NB4 (cell line): ENCODE results near the gene KRT80.
A peak's percentile ranks its signal among the peaks of the same experiment; 100 is the strongest.

Experiments used
- DNase-seq: peaks from one replicate; pipeline ENCODE4 v3.0.0; 2010; ENCODE audit warnings: low read depth
- H3K4me3 ChIP-seq: one replicate; pipeline ENCODE4 v1.5.1; 2011; ENCODE audit warnings: mild to moderate bottlenecking, low read depth, low read length, moderate library complexity
- CTCF ChIP-seq: IDR thresholded peaks from one replicate; pipeline ENCODE4 v1.5.1; 2012; ENCODE audit warnings: low read depth, low read length
- MAX ChIP-seq: IDR thresholded peaks from 2 replicates; pipeline ENCODE4 v1.6.1; 2011; ENCODE audit warnings: low read depth, low read length
- MYC ChIP-seq: IDR thresholded peaks from 2 replicates; pipeline ENCODE4 v1.6.1; 2011; ENCODE audit warnings: low read depth, low read length
- POLR2A ChIP-seq: IDR thresholded peaks from 2 replicates; pipeline ENCODE4 v1.6.1; 2011; ENCODE audit warnings: mild to moderate bottlenecking; ENCODE audit not compliant: insufficient read length; ENCODE audit errors: extremely low read depth

KRT80 gene

GRCh38 chr12:52224151-52224550, 32.3 kb upstream of the KRT80 start:
- H3K4me3 ChIP-seq: no peak overlapping the region
- no peak for DNase-seq
- TF ChIP-seq MAX (no peak), MYC (no peak), CTCF (no peak), POLR2A (no peak)

DNA sequence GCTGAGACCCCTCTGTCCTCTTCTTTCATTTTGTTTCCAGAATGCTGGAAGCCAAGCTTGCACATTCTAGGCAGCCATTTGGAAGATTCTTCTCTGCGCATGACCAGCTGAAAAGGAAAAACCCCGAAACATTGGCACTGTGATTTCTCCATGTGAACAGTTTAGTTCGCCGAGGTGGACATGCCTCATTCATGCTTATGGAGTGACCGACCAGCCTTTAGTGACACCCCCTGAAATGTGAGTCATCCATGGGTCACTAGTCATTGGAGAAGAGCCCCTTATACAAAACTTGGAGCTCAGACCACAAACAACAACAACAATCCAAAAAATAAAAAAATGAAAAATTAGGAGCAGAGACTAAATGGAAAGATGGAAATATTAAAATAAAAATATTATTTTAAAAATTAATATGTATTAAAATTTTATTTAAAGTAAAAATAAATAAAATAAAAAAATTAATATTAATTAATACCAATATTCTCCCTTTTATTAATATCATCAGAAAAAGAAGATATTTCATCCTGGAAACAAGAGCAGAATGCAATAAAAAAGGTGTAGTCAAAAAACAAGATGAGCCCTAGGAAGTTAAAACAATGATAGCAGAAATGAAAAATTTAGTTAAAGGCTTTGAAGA, 31.7 kb upstream of the KRT80 start:
- TF ChIP-seq MAX (no peak), POLR2A (no peak), MYC (no peak), CTCF (no peak)
- no peak for DNase-seq
- H3K4me3 ChIP-seq: no peak overlapping the region

DNA sequence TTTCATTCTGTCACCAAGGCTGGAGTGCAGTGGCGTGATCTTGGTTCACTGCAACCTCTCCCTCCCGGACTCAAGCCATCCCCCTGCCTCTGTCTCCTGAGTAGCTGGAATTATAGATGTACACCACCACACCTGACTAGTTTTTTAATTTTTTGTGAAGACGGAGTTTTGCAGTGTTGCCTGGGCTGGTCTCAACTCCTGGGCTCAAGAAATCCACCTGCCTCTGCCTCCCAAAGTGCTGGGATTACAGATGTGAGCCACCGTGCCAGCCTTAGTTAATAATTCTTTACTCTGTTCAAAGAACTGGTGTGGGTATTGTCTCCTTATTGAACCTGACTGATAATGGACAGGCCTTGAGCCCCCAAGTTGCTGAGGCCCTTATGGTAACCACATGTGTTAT, 30.9 kb upstream of the KRT80 start:
- no peak for DNase-seq
- TF ChIP-seq MYC (no peak), POLR2A (no peak)
- H3K4me3 ChIP-seq: no peak overlapping the region

DNA sequence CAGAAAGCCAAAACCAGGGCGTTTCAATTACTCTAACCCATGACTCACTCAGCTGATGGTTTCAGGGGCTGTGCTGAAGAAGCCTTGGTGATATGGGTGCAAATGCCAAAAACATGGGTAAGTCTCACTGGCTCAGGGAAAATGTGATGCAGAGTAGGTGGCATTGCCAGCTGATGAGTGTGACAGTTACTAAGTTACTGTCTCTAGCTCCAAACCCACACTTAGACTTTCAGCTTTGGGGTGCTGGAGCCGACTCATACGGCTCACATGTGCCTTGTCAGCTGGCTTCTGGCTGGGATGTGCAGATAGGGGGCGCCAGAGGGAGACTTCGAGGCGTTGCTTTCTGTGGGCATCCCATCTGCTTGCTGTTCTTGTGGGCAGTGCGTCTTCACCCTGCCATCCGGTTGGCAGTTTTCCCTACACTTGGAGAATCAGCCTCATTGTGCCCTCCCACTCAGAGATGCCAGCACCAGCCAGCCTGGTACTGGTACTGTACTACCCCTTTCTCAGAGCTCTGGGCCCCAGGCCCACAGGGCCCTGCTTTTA, 30.2 kb upstream of the KRT80 start:
- TF ChIP-seq CTCF (peak; percentile 94), MYC (no peak; the same call in 1 of the 2 replicates), MAX (peak; percentile 65)
- no peak overlapping the region for H3K4me3 ChIP-seq
- peak; percentile 83 for DNase-seq

DNA sequence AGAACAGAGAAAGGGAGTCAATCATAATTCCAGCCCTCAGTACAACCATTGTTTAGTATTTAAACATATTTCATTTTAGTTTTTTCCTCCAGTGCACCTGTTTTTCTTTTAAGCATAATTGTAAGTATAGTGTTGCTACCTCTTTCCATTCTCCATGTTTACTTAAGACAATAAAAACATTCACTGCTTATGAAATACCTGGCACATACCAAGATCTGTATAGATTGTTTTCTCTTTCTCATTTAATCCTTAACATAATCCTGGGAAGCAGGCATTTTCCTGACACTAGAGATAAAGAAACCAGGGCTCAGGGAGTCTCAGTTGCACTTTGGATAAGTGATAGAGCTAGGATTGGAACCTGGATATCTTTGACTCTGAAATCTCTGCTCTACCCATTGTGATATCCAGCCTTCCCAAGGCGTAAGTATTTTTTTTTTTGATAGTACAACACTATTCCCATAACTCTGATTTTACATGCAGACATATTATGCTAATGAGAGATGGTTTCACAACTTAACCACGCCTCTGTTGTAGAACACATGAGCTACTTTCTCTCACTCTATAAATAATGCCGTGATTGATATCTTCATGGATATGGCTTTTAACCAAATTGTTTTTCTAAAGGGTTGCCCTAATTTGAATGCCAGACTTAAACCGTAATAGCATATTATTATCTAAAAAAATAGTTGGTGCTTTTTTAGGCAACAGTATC, 29.4 kb upstream of the KRT80 start:
- no peak for DNase-seq
- H3K4me3 ChIP-seq: no peak overlapping the region
- TF ChIP-seq POLR2A: no peak
- TF ChIP-seq CTCF: no peak
- TF ChIP-seq MYC: no peak
- no peak for TF ChIP-seq MAX

- TF ChIP-seq POLR2A (no peak), CTCF (no peak), MYC (no peak), MAX (no peak)
- no peak overlapping the region for H3K4me3 ChIP-seq
- no peak for DNase-seq
Observed at GRCh38 chr12:52220477-52220876, 28.7 kb upstream of the KRT80 start.
